ENCODE data around the gene PHACTR3.

The PHACTR3 gene

GRCh38 chr20:59740621-59741020, 136.3 kb downstream of the PHACTR3 start:
- DNase-seq, result no peak

- DNase-seq, result no peak
Observed at GRCh38 chr20:59741073-59741472, 136.7 kb downstream of the PHACTR3 start.

GRCh38 chr20:59742351-59743095, 138.2 kb downstream of the PHACTR3 start:
- DNase-seq, result no peak

GRCh38 chr20:59743308-59743707, 139.0 kb downstream of the PHACTR3 start:
- DNase-seq, result no peak

- DNase-seq, result no peak
Observed at GRCh38 chr20:59743767-59744485, 139.6 kb downstream of the PHACTR3 start.

- no peak for DNase-seq
Observed at GRCh38 chr20:59744756-59745155, 140.4 kb downstream of the PHACTR3 start.

GRCh38 chr20:59745201-59745600, 140.9 kb downstream of the PHACTR3 start:
- no peak for DNase-seq

GRCh38 chr20:59745716-59746115, 141.4 kb downstream of the PHACTR3 start:
- no peak for DNase-seq

GRCh38 chr20:59746155-59746554, 141.8 kb downstream of the PHACTR3 start:
- DNase-seq, result no peak

GRCh38 chr20:59747671-59748515, 143.6 kb downstream of the PHACTR3 start:
- no peak for DNase-seq

- no peak for DNase-seq
Observed at GRCh38 chr20:59748619-59749191, 144.4 kb downstream of the PHACTR3 start.

- no peak for DNase-seq
Observed at GRCh38 chr20:59749301-59749700, 145.0 kb downstream of the PHACTR3 start.

- no peak for DNase-seq
Observed at GRCh38 chr20:59750209-59750840, 146.0 kb downstream of the PHACTR3 start.

- DNase-seq, result peak; percentile 62
Observed at GRCh38 chr20:59751075-59751711, 146.9 kb downstream of the PHACTR3 start.

- DNase-seq, result no peak
Observed at GRCh38 chr20:59752101-59752586, 147.8 kb downstream of the PHACTR3 start.

- no peak for DNase-seq
Observed at GRCh38 chr20:59752704-59753460, 148.5 kb downstream of the PHACTR3 start.

- no peak for DNase-seq
Observed at GRCh38 chr20:59753836-59754235, 149.5 kb downstream of the PHACTR3 start.

GRCh38 chr20:59754551-59754950, 150.2 kb downstream of the PHACTR3 start:
- no peak for DNase-seq

- DNase-seq, result no peak
Observed at GRCh38 chr20:59756241-59756640, 151.9 kb downstream of the PHACTR3 start.

GRCh38 chr20:59764037-59764436, 159.7 kb downstream of the PHACTR3 start:
- DNase-seq, result no peak

GRCh38 chr20:59765599-59766177, 161.3 kb downstream of the PHACTR3 start:
- no peak for DNase-seq

Measured in NCI-H2107 (cell line).